DMS 273 treated with DMSO at 0.1 percent for 48 hours (cell line): Measurements from ENCODE around the gene DCUN1D1.
"Not testable (repeated sequence)": the region's sequence is repeated elsewhere in the genome, so short reads cannot be mapped to it uniquely, and the experiment has no call there.

Source experiments
- DNase-seq: peaks from one replicate; lab custom pipeline; 2025; lab: John Stamatoyannopoulos, UW

The DCUN1D1 gene

GRCh38 chr3:182980204-182981037 is at the start of gene DCUN1D1:
Gene DCUN1D1, minus strand, starts transcription at chr3:182980538. Its CDS starts 49 bp downstream, at chr3:182980489.
- peak; percentile 72 for DNase-seq

DNA sequence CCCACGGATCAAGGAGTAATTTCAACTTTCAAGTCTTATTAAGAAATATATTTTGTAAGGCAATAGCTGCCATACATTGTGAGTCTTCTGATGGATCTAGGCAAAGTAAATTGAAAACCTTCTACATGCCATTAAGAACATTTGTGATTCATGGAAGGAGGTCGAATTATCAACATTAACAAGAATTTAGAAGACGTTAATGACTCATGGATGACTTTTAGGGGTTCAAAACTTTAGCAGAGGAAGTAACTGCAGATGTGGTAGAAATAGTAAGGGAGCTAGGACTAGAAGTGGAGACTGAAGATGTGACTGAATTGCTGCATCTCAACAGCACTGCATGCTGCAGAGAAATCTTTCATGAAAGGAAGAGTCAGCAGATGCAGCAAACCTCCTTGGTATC is 48.1 kb upstream of the DCUN1D1 start:
- DNase-seq, result no peak

- no peak for DNase-seq
Observed at GRCh38 chr3:183027276-183027675, 46.9 kb upstream of the DCUN1D1 start.

GRCh38 chr3:183022936-183023516 is 42.7 kb upstream of the DCUN1D1 start:
- no peak for DNase-seq

DNA sequence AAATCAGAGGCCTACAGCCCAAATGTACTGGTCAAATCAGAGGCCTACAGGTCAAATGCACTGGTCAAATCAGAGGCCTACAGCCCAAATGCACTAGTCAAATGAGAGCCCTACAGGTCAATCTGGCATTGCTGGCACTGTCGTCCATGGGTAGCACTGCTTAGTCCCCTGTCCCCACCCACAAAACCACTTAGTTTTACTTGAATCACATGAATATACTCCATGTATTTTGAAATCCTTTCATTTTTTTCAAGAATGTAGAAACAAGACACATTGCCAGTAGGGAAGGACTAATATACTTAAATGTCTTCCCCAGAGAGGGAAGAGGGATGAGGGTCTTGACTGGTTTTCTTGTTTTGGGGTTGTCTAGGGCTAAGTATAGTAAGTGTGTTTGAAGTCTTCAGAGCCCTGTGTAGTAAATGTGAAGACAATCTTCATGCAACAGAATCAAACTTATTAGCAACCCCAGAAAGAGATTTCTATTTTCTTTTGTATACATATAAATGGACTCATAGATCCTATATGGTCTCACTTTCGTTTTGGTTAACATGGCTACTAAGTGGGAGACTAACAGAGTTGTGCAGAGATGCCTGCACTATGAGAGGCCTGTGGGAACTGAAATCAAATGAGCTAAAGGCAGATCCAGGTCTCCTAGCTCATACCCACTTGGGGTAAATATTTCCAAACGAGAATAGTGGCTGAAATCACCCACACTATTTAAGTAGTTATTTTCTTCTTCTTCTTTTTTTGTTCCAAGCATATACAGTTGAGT is 38.3 kb upstream of the DCUN1D1 start:
- no peak for DNase-seq

GRCh38 chr3:183015185-183015584 is 34.8 kb upstream of the DCUN1D1 start:
- no peak for DNase-seq

DNA sequence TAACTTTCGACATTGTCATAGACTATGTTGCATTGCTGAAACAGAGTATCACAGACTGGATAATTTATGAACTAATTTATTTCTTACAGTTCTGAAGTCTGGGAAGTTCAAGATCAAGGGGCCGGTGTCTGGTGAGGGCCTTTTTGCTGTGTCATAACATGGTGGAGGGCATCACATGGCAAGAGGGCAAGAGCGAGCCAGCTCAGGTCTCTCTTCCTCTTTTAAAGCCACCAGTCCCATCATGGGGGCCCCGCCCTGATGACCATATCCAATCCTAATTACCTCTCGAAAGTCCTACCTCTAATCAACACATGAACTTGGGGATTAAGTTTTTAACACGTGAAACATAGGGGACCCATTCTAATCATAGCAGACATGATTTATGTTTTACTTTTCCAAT is 33.5 kb upstream of the DCUN1D1 start:
- DNase-seq, result no peak

DNA sequence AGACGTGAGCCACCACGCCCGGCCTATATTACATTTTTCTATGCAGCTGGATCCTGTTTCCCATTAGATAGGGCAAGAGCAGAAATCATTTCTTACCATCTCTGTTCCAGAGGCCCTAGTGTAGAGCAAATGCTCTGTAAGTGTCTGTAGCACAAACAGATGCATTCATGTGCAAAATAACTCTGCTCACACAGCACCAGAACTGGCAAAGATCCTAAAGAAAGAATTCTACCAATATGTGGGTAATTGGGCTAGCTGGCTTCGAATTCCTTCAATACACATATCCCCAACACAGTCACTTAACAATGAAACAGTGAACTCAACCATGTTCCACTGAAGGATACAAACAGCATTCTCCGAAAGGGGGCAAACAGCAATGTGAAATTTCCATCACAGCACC is 32.7 kb upstream of the DCUN1D1 start:
- no peak for DNase-seq

- no peak for DNase-seq
Observed at GRCh38 chr3:183008800-183009199, 28.5 kb upstream of the DCUN1D1 start.

DNA sequence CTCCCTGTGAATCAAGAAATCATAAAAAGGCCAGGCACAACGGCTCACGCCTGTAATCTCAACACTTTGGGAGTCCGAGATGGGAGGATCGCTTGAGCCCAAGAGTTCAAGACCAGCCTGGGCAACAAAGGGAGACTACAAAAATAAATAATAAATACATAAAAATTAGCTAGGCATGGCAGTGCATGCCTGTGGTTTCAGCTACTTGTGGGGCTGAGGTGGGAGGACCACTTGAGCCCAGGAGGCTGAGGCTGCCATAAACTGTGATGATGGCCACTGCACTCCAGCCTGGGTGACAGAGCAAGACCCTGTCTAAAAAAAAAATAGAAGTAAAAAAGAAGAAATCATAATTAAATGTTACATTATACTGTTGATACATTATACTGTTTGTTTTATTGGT is 28.0 kb upstream of the DCUN1D1 start:
- no peak for DNase-seq

GRCh38 chr3:183006396-183007002 is 26.2 kb upstream of the DCUN1D1 start:
- DNase-seq, result no peak

GRCh38 chr3:182999767-183000166 is 19.4 kb upstream of the DCUN1D1 start:
- no peak for DNase-seq

DNA sequence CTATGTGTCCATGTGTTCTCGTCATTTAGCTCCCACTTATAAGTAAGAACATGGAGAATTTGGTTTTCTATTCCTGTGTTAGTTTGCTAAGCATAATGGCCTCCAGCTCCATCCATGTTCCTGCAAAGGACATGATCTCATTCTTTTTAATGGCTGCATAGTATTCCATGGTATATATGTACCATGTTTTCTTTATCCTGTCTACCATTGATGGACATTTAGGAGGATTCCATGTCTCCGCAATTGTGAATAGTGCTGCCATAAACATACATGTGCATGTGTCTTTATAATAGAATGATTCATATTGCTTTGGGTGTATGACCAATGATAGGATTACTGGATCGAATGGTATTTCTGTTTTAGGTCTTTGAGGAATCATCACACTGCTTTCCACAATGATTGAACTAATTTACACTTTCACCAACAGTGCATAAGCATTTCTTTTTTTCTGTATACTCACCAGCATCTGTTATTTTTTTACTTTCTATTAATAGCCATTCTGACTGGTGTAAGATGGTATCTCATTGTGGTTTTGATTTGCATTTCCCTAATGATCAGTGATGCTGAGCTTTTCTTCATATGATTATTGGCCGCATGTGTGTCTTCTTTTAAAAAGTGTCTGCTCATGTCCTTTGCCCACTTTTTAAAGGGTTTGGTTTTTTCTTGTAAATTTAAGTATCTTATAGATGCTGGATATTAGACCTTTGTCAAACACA is 13.3 kb upstream of the DCUN1D1 start:
- DNase-seq, result not testable (repeated sequence)

DNA sequence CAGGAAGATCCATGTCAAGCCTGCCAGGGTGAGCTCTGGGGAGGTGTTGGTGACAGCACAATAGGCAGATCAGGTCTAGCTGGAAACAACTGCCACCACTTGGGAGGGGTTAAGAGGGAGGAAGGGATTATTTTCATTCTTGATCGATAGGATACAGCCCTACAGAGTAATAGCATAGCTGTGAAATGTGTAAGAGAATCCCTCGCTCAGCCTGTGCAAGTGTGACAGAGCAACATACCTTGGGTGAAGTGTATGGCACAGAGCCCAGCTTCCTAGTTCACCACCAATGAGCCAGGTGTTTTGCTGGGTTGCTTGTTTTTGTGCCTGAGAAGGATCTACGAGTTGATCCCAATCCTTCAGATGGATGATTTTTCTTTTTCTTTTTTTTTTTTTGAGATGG is 9.2 kb upstream of the DCUN1D1 start:
- no peak for DNase-seq

- no peak for DNase-seq
Observed at GRCh38 chr3:182986021-182986420, 5.7 kb upstream of the DCUN1D1 start.

- no peak for DNase-seq
Observed at GRCh38 chr3:182983876-182984275, 3.5 kb upstream of the DCUN1D1 start.

DNA sequence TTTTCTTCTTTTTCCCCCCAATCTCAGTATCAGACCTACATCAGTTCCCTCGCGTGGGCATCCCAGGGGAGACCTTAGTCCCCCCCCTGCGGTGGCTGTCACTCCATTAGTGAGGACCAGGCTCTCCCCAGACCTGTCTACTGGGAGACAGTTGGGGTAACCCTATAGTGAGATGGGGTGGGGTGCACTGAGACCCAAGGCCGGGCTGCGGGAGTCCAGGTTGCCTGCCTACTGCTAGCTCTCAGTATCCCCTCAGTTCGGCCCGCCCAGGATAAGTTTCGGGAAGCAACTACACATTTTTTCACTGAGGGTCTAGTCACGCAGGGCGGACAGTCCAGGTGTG is 671 bp upstream of the DCUN1D1 start:
- DNase-seq, result no peak

DNA sequence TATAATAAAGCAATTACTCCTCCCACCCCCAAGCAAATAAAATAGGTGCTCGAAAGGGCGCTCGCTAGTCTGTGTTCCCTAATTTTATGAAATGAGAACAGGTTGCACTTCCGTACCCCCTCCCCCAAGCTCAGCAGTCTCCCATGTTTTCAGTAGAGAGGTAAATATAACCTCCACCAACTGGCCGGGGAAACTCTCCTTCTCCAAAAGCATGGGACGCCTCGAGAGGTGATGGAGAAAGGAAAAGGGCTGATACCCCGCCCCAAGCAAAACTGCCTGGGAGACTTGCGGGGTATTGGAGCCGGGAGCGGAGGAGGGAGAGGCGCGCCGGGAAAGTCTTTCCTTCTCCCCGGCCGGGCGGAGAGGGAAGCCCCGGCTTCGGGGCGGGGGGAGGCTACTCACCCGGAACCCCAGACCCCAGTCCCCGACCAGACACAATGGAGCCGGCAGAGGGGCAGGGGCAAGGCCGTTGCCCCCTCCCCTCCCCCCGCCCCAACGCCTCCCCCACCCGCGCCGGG is 605 bp downstream of the DCUN1D1 start:
- no peak for DNase-seq

GRCh38 chr3:182979103-182979673 is 1.1 kb downstream of the DCUN1D1 start:
- DNase-seq, result no peak

- no peak for DNase-seq
Observed at GRCh38 chr3:182978387-182978786, 2.0 kb downstream of the DCUN1D1 start.

- no peak for DNase-seq
Observed at GRCh38 chr3:182973047-182973446, 7.3 kb downstream of the DCUN1D1 start.
